Erythroblast (primary cell): ENCODE measurements around the gene ZNF789.

Experiments used
- GATA1 ChIP-seq: IDR thresholded peaks from 2 replicates; pipeline ENCODE4 v1.6.1; 2011; ENCODE audit warnings: low read depth, mild to moderate bottlenecking, control low read depth, low read length, moderate library complexity
- POLR2A ChIP-seq: IDR thresholded peaks from 2 replicates; pipeline ENCODE4 v1.6.1; 2011; ENCODE audit warnings: mild to moderate bottlenecking, low read length

DNA sequence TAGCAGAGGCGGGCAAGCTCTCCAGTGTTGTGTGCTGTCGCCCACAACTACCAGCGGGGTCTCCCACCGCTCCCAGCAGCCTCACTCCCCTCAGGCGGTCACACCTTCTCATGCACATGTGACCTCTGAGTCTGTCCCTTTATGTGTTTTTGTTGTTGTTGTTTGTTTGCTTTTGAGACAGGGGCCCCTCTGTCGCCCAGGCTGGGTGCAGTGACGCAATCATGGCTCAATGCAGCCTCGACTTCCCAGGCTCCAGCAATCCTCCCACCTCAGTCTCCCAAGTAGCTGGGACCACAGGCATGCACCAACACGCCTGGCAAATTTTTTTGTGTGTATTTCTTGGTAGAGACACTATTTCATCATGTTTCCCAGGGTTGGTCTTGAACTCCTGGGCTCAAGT, 32.5 kb upstream of the ZNF789 start:
- no peak for TF ChIP-seq POLR2A
- TF ChIP-seq GATA1 = no peak
